NCI-H460 (cell line): ENCODE data around the gene LDLRAP1. TPM values are rescaled to one million over a fixed set of nuclear protein-coding genes. Genes with fewer than 3 reads are reported as not detected.

ENCODE experiments used
- DNase-seq: peaks from one replicate; pipeline ENCODE4 v3.0.0-alpha.2; 2016; ENCODE audit warnings: low read depth; ENCODE audit errors: extremely low read depth
- total RNA-seq: library from RNA; depleted of rRNA; stranded (reverse); fragments of >200 nt; shearing (Covaris generic); gene quantifications from 2 replicates; pipeline ENCODE4 v1.2.3, GENCODE V29; 2014

LDLRAP1 gene
- total RNA-seq, 1 experiment from 2014 or later, result 8.4 TPM

DNA sequence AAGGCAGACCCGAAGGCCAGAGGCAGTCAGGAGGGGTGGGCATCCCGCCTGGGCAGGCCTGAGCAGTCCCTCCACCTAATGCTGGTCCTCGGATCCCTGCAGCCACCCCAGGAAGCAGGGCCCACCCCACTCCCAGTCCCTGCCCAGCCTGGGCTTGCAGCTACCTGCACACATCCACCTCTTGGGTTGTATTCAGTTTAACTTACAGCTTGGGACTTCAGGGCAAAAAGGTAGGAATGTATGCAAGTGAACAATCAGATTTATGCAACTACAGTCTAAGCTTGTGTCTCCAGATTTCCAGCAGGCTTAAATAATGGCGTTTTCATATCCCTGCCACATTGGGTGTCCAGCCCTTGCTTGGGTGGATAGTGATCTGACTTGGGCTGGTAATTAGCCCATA is 17.4 kb downstream of the LDLRAP1 start:
- no peak for DNase-seq

DNA sequence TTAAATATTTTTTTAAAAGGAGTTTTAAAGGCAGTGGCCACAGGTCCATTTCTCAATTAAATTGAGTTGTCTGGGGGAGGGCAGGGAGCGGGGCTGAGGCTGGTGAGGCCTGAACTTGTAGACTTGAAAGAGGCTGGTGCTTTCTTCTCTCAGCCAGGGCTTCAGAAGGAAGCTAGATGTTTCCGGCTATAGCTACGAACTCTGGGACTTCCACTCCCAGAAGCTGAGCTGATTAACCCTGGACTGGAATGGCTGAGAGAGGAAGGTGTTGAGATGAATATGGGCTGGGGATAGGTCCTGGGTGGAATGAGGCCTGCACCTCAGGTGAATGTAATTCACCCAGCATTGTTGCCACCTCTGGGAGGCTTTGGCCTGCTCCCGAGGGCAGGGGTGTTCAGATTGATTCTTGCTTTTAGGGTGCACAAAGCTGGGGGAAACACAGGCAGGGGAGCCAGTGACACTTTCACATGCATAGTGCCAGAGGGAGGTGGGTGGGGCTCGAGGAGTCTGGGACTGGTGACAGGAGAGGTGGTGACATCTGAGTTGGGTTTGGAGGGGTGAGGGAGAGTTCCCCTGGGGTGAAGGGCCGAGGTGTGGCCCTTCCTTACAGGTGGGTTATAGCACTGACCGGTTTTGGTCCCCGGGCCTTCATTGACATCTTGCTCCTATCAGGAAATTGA is 18.2 kb downstream of the LDLRAP1 start:
- DNase-seq, result no peak

DNA sequence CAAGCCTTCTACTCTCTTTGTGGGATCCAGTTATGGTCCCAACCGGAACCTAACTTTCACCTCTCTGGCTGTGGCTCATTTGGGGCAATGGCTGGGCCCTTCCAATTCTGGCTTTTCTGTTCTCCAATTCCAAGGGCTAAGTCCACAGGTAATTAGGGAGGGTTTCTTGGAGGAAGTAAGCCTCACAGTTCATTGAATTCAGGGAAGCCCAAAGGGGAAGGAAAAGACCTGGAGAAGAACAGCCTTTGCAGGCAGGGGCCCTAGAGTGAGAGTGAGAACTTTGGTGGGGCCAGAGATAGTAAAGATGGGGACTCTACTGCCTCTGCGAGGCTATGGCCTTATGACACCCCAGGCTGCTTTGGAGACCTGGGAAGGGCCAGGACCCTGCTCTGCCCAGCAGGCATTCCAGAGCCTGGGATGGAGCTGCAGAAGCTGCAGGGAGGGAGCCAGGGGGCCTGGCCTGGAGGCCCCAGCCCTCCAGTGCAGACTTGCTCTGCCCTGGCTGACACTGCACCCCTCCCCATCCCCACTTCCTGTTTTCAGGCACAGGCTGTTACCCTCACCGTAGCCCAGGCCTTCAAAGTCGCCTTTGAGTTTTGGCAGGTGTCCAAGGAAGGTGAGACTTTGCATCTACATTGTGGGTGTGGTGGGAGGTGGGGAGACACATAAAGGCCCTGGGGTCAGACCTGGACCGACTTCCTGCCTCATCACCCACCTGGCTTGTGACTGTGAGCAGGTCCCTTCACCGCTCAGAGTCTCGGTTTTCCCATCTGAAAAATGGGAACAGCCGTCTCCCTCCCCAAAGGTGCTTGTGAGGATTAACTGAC is 18.9 kb downstream of the LDLRAP1 start:
- no peak for DNase-seq

DNA sequence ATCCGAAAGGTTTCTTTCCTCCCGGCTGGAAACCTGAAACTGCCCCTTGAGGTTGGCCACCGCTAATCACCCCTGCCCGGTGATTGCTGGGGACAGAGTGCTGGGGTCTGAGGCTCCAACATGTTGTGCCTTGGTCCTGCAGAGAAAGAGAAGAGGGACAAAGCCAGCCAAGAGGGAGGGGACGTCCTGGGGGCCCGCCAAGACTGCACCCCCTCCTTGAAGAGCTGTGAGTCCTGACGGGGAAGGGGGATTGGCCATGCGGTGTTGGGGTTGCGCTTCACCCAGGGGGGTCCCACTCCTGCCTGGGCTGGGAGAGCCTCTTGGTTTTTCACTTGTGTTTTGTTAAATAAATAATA is 19.5 kb downstream of the LDLRAP1 start:
- DNase-seq, result no peak

DNA sequence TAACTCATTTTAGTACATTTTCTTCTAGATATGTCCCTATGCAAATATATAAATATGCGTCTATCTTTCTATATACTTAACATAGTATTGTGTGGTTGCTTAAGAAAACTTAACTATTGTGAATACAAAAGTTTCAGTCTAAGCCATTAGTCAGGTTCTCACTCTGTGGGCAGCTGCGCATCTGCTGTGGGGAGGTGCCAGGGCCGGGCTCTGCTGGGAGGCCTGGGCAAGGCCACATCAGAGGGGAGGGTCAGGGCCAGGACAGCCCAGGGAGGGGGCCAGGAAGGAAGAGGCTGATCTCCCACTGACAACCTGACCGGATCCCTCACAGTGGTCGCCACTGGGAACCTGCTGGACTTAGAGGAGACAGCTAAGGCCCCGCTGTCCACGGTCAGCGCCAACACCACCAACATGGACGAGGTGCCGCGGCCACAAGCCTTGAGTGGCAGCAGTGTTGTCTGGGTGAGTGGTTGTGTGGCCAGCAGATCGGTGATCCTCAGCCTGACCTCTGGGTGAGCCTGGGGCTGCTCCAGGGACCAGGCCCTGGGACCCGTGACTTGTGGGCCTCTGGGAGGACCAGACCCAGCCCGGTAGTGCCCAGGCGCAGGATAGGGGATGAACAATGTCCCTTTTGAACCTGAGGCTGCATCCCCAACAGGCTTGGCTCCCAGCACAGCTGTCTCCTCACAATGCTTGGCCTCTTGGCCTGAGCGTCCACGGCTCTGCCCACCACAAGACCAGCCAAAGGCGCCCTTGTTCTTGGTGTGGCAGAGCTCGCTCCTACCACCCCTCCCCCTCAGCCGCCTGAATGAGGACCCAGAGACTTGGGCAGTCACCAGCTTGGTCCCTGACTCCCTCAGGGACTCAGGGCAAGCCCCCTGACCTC is 20.2 kb downstream of the LDLRAP1 start:
- DNase-seq, result no peak

DNA sequence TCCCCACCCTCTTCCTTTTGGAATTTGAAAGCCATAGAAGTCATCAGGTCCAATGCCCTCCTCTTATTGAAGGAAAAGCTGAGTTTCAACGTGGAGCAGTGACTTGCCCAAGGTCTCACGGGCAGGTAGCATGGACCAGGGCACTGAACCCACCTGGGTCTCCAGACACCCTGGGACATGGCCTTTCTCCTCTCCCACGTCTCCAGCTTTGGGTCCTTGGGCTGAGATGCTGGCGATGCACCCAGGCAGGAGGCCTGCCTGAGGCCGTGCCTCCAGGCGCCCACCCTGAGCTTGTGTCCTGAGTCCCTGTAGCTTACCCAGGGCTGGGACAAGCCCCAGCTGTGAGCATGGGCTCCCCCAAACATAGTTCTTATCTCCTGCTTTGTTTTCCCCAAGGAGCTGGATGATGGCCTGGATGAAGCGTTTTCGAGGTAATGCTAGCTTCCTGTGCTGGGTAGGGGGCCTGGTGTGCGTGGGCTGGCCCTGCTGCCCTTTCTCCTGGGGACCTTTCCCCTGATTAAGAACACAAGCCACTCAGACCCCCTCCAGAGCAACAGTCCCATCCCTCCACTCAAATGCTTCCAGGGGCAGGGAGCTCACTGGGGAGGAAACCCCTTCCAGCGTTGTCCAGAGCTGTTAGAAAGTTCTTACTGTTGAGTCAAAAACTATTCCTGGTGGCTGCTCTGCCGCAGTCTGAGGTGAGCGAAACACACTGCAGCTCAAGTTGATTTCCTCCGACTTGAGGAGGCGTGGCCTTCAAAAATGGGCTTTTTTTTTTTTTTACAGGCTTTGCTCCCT is 21.6 kb downstream of the LDLRAP1 start:
- DNase-seq, result no peak

DNA sequence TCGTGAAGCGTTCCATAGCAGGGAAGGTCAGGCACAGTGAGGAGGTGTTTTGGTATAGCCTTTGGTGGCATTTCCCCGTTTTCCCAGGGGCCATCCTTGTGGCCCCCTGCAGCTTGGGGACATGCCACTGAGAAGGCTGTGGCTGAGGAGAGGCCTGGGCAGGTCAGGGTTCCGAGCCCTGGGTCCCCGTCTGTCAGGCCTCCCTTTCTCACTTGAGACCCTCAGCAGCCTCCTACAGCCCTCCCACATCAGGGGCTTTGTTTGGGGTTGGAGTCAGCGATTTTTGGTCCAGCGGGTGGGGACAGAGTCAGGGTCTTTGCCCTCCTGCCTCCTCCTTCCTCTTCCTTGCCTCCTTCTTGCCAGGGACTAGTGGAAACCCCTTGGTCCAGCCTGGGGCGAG is 22.2 kb downstream of the LDLRAP1 start:
- DNase-seq, result no peak

DNA sequence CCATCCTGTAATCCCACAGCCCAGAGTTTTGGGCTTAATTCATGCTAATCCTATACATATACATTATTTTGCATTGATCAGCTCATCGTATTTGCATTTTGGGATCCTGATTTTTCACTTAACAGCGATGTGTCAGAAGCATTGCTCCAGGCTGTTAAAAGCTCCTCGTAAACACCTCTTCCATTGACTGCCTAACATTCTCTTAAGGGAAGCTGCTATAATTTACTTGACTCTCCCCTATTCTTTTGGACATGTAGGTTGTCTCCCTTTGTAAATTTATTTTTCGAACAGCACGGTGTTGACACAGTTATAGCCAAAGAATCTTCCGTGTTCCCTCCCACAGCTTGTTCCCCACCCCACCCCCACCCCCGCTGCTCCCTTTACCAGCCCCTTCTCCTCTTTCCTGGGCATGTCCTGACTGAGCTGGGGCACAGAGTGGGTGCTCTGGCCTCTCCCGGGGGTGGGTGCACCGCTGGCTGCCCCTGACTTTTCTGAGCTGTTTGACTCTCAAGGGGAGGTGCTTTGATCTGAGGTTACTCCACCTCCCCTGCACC is 22.8 kb downstream of the LDLRAP1 start:
- DNase-seq, result no peak

DNA sequence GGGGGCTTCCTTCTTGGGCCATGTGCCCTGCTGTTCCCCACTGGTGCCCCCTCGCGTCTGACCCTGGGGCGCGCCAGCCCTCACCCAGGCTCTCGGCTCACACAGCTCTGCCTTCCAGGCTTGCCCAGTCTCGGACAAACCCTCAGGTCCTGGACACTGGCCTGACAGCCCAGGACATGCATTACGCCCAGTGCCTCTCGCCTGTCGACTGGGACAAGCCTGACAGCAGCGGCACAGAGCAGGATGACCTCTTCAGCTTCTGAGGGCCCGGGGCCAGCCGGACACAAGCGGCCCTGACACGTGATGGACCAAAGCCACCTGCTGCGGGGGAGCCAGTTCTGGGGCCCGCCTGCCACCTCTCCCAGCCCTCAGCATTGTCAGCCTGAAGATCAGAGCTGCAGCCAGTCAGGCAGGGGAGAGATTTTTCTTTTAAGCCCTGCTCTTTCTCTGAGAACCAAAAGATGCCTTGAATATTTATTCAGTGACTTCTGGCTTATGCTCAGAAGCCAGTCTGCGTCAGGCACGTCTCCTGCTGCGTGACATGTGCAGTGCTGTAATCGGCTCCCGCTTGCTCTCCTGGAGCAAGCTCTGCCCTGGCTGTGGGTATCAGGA is 23.4 kb downstream of the LDLRAP1 start:
- no peak for DNase-seq

DNA sequence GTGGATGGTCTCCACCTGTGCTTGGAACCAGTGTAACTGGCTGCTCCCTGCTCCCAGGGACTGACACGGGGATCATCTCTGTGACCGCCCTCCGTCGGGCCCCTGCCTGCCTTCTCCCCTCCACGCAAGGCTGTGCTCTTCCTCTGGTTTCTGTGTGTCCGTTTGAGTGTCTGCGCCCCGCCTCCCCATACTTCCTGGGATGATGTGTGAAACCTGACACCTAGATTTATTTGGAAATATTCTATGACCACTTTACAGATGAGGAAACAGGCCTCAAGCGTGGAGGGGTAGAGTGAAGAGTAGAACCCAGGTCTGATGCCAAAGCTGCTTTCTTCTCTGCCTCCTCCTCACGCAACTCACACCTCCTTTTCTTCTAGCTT is 24.3 kb downstream of the LDLRAP1 start:
- no peak for DNase-seq

DNA sequence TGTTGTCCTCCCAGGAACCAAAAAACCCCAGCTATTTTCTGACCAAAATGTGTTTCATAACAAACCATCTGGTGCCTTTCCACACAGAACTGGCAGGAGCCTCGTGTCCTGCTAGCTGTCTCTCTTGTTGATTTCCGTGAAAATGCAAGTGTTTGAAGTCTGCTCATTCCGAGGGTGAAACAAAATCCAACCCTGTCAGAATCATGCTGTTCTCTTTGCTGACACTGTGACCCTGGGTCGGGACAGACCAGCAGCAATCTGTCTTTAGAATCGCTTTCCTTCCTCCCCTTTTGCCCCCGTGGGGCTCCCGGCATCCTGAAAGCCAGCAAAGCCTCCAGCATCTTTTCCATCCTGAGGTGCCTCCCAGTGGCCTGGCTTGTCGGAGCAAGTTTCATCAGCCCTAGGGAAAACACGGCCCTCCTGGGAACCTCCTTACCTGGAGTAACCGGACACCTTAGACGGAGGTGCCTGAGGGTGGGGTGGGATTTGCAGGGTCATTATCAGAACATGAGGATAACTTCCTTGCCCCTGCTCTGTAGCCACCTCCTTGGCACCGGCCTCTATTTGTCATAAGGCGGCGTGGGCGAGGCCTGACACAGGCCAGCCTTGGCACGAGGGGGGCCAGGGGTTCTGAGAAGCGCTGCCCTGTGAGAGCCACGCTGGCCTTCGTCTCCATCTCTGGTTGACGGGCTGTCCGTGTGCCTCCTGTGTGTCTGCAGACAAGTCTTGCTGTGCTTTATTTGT is 24.9 kb downstream of the LDLRAP1 start:
- no peak for DNase-seq

DNA sequence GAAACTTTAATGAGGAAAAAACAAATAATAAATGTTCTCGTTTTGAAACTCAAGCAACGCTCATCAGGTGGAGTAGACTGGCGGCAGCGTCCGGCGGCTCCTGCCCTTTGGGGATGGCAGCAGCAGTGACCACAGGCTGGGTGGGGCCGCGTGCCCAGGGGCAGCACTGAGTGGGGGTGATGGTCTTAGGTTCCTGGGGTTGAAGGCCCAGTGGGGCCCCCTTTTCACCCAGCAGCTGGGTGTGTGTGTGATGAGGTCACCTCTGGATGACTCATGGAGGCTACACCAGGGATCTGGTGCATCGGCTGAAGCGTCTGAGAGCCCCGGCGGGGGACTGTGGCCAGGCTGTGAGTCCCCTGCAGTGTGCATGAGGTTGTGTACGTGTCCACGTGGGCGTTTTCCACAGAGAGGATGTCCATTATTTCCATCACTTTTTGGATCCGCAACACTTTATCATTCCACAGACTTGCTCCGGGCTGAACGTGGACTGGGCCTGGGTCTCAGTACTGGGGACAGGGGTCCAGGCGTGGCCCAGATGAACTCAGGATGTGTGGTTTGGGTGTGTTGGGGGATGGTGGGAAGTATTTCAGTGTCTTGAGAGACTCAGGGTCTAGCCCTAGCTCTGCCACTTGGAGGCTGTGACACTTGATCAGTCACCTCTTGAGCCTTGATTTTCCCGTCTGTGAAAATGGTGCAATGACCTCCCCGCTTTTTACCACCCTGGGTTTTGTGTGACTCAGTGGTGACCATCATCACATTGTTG is 25.6 kb downstream of the LDLRAP1 start:
- DNase-seq, result no peak

DNA sequence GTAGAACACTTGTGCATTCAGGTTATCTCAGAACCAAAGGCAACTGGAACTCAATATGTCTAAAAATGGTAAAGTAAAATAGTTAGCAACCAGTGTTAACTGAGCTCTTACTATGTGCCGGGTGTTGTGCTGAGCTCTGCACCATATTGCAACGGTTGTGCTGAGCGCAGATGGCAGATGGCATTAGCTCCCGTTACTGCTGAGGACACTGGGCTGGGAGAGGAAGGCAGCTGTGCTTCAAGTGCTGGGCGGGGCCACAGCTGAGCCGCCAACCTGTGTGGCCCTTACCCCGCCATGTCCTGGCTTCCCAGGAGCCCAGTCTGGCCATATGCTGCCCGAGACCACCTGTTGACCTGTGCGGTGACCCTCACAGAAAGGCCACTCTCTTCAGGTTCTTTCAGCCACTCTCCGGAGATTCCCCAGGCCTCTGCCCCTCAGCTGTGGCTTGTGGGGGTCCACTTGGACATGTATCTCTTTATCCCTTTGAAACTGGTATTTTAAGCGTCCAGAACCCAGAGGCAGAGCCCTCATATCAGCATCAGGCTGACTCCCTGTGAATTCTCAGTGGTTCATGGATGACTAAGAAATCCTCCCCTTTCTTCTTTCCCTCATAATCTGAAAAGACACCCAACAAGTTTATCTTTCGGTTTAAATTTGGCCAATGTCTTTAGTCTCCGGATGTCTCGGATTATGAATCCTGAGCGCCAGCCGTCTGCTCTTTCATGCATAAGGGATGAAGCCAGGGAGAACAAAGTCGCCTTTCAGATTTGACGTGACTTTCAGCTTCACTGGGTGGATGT is 26.4 kb downstream of the LDLRAP1 start:
- DNase-seq, result no peak

DNA sequence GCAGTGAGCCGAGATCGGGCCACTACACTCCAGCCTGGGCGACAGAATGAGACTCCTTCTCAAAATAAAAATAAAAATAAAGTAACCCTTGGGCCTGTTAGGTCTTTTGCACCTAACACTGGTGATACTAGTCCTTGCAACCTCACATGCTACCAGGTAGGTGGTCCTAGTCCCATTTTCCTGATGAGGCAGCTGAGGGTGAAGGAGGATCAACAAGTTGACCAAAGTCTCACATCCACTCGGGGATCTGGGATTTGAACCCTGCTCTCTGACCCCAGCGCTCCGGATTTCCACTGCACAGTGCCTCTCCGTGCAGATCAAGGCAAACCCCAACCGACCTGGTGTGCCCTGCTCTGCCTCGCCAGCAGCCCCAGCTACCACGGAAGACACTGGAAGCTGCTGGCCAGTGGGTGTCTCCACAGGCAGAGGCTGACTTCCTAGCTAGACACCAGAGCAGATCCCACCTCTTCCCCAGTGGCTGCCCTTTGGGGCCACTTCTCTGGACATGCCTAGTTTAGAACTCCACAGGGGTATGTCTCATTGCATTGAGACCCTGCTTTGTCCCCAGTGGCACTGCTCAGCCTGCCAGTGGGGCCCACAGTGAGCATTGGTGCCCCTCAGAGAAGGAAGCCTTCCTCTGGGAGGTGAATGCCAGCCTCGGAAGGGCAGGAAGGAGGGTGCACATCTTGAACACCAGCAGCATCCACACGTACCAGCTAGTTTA is 27.6 kb downstream of the LDLRAP1 start:
- no peak for DNase-seq

DNA sequence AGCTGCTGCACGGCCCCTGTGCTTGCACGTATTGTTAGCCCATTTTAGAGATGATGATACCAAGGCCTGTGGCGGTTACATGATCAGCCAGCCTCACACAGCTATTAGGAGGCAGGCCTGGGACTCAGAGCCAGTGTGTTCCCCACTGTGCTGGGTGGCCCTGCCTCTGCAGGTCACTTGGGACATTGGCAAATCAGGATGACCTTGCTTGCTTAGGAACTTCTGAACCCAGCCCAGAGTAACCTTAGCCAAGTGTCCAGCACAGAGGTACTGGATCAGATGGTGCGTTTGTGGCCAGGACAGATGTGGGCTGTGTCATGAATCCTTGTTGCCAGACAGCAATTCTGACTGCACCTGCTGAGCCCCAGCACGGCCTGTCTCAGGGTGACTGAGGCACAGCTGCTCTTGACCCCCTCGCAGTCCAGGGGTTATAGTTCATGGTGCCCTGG is 28.1 kb downstream of the LDLRAP1 start:
- DNase-seq, result no peak

DNA sequence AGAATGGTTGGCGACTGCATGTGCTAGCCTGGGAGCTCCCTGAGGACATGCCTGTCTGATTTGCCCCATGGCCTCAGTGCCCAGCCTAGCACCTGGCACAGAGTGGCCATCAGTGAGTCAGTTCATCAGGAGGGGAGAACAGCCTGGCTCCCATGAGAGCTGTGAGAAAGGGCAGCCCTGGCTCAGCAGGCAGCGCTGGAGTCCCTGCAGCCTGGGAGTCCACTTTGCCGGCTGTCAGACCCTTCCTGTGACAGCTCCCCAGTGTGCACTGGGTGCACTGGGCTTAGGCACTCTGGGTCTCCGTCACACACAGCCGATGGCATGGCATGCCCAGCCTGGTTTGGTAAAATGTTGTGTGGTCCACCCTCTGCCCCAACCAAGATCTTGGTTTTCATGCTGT is 28.7 kb downstream of the LDLRAP1 start:
- no peak for DNase-seq
